Neural crest cell (in vitro differentiated cells): ENCODE data around the gene CAMK4. TPM values are rescaled to one million over a fixed set of nuclear protein-coding genes. Genes with fewer than 3 reads are reported as not detected.

Experiments used
- DNase-seq: peaks from one replicate; pipeline ENCODE4 v3.0.0; 2021; ENCODE audit warnings: low read depth, mixed read lengths, low spot score
- H3K27ac Mint-ChIP-seq: one replicate; pipeline ENCODE4 v1.8.0; 2021; ENCODE audit warnings: mild to moderate bottlenecking, mixed read lengths; ENCODE audit not compliant: unreplicated experiment
- H3K27me3 Mint-ChIP-seq: 2 replicates; pipeline ENCODE4 v1.8.0; 2021; ENCODE audit warnings: low read depth, mild to moderate bottlenecking, mixed read lengths
- H3K36me3 Mint-ChIP-seq: 2 replicates; pipeline ENCODE4 v1.8.0; 2021; ENCODE audit warnings: low read depth, mild to moderate bottlenecking, mixed read lengths
- H3K4me1 Mint-ChIP-seq: 2 replicates; pipeline ENCODE4 v1.8.0; 2021; ENCODE audit warnings: mixed read lengths
- H3K4me3 Mint-ChIP-seq: one replicate; pipeline ENCODE4 v1.8.0; 2021; ENCODE audit warnings: mild to moderate bottlenecking, mixed read lengths
- H3K9me3 Mint-ChIP-seq: 2 replicates; pipeline ENCODE4 v1.8.0; 2021; ENCODE audit warnings: mixed read lengths
- total RNA-seq: library from RNA; stranded (reverse); gene quantifications from 2 replicates; pipeline ENCODE4 v1.2.1, GENCODE V29; 2021
- TF ChIP-seq, protein P1 (sequence below): fragments of 200-600 bp; sonication (generic); conservative IDR thresholded peaks from 2 replicates; pipeline ENCODE4 v1.5.0; 2021; ENCODE audit warnings: antibody characterized with exemption, mild to moderate bottlenecking

Gene CAMK4
- total RNA-seq, 1 donor from 2014 or later: 9.4 TPM

DNA sequence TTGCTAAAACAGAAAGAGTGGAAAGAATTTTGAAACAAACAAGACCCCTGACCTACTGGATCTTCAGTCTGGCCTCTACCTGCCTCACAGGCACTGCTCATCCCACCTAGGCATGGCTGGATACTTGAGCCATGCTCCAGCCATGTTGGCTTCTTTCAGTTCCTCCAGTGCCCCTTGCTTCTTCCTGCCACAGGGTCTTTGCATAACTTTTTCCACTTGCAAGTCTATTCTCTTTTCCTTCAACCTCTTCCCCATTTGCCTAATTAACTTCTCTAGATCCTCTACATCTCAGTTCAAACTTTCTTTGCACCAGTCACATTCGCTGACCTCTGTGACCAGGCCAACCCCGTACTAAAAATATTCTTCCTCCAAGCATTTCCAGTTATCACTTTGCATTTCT is 237.8 kb downstream of the CAMK4 start:
- Mint-ChIP-seq H3K4me3 (no peak overlapping the region), H3K9me3 (peaks cover 12% of the 10 kb centered on the region), H3K27me3 (no peaks in the 10 kb centered on the region), H3K4me1 (peaks cover 4% of the 10 kb centered on the region), H3K36me3 (peaks cover 4% of the 10 kb centered on the region), H3K27ac (peak overlapping the region; percentile 32)
- TF ChIP-seq, protein P1, sequence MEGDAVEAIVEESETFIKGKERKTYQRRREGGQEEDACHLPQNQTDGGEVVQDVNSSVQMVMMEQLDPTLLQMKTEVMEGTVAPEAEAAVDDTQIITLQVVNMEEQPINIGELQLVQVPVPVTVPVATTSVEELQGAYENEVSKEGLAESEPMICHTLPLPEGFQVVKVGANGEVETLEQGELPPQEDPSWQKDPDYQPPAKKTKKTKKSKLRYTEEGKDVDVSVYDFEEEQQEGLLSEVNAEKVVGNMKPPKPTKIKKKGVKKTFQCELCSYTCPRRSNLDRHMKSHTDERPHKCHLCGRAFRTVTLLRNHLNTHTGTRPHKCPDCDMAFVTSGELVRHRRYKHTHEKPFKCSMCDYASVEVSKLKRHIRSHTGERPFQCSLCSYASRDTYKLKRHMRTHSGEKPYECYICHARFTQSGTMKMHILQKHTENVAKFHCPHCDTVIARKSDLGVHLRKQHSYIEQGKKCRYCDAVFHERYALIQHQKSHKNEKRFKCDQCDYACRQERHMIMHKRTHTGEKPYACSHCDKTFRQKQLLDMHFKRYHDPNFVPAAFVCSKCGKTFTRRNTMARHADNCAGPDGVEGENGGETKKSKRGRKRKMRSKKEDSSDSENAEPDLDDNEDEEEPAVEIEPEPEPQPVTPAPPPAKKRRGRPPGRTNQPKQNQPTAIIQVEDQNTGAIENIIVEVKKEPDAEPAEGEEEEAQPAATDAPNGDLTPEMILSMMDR: no peak
- DNase-seq: no peak

DNA sequence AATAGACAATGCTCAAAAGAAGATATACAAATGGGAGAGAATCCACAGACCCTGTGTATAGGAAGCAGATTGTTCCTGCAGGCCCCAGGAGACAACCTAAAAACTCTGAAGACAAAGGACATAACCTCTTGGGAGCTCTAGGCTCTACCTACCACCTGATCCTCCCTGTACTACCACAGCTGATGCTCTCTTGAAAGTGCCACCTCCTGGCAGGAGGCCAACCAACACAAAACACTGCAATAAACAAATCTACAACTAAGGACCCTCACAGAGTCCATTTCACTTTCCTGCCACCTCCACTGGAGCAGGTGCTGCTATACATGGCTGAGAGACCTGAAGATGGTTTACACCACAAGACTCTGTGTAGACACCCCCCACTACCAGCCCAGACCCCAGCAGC is 239.1 kb downstream of the CAMK4 start:
- no peak overlapping the region for H3K4me3 Mint-ChIP-seq
- no peaks in the 10 kb centered on the region for H3K4me1 Mint-ChIP-seq
- peaks cover 4% of the 10 kb centered on the region for H3K36me3 Mint-ChIP-seq
- TF ChIP-seq, protein P1: no peak
- H3K27ac Mint-ChIP-seq: no peak overlapping the region
- no peak for DNase-seq
- H3K9me3 Mint-ChIP-seq: peaks cover 12% of the 10 kb centered on the region
- H3K27me3 Mint-ChIP-seq: no peaks in the 10 kb centered on the region

DNA sequence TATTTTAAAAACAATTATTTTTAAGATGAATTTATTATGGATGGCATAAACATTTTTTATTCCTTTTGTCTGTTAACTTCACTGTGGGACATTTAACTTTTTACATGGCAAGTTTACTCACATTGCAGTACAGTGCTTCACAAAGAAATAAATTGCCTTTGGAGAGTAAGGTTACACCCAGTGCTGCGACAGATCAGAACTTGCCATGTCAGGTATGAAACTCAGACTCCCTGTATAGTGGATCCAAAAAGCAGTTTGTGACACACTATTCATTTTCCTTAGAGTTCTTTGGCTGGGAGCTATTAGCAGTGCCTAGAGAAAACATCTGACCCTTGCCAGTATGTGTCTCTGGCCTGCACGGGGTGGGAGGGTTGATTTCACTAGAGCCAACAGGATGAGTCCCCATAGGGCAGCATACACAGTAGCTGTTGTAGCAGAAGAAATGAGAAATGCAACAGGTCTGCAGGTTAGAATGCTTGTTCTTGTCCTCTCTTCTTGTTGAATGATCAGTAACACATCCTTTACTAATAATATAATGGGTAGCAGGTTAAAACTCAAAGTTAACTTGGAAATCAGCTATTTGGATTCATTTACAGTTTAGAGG is 245.2 kb downstream of the CAMK4 start:
- no peak for DNase-seq
- peaks cover 12% of the 10 kb centered on the region for H3K9me3 Mint-ChIP-seq
- no peaks in the 10 kb centered on the region for H3K27me3 Mint-ChIP-seq
- H3K36me3 Mint-ChIP-seq: peaks cover 4% of the 10 kb centered on the region
- H3K4me3 Mint-ChIP-seq: no peak overlapping the region
- no peaks in the 10 kb centered on the region for H3K4me1 Mint-ChIP-seq
- H3K27ac Mint-ChIP-seq: no peak overlapping the region
- TF ChIP-seq, protein P1: no peak

DNA sequence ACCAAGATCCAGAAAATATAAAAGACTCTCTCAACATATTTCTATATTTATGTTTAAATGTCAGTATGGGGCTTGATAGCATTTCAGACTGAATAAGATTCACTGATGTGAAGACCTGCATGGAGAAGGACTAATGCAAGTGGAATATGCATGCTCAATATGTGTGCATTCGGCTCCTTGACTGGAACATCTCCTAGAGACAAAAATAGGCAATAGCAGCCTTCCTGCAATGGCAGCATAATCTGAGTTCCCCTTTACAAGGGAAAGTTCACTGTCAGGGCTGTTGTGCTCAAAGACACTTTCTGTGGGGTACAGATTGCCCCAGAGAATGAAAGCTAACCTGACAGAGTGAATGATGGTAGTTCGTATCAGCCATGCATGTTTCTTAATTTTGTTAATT is 245.7 kb downstream of the CAMK4 start:
- H3K4me1 Mint-ChIP-seq: no peaks in the 10 kb centered on the region
- H3K36me3 Mint-ChIP-seq: peaks cover 4% of the 10 kb centered on the region
- H3K9me3 Mint-ChIP-seq: peaks cover 11% of the 10 kb centered on the region
- no peak overlapping the region for H3K27ac Mint-ChIP-seq
- no peak for DNase-seq
- TF ChIP-seq, protein P1: no peak
- no peaks in the 10 kb centered on the region for H3K27me3 Mint-ChIP-seq
- H3K4me3 Mint-ChIP-seq: no peak overlapping the region

DNA sequence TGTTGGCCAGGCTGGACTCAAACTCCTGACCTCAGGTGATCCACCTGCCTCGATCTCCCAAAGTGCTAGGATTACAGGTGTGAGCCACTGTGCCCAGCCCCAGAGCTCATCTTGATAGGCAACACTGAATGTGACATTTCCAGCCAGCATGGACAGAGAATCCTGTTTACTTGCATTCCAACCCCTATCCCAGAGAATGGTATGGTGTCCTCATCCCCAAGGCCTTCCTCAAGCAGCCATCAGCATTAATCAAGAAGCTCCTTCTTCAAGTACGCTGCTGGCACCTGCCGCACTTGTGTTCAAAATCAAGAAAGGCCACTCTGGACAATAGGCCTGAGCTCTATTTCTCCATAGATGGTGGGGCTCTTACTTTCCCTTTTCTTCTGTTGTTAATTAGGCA is 247.9 kb downstream of the CAMK4 start:
- no peaks in the 10 kb centered on the region for H3K36me3 Mint-ChIP-seq
- H3K4me3 Mint-ChIP-seq: no peak overlapping the region
- H3K27ac Mint-ChIP-seq: no peak overlapping the region
- no peaks in the 10 kb centered on the region for H3K27me3 Mint-ChIP-seq
- no peaks in the 10 kb centered on the region for H3K9me3 Mint-ChIP-seq
- no peak for DNase-seq
- TF ChIP-seq, protein P1: no peak
- no peaks in the 10 kb centered on the region for H3K4me1 Mint-ChIP-seq
